ENCODE measurements around the gene PTCD1. TPM values are rescaled to one million over a fixed set of nuclear protein-coding genes. Genes with fewer than 3 reads are reported as not detected.

The PTCD1 gene
- total RNA-seq, 1 donor from 2014 or later, result 5.5 TPM

- no peaks in the 10 kb centered on the region for H3K27me3 Mint-ChIP-seq (ENCODE audit: unreplicated experiment)
- no peak for DNase-seq
- no peak for TF ChIP-seq CTCF (IDR thresholded peaks at IDR 0.05; ENCODE audit: partially characterized antibody, unreplicated experiment)
- no peak overlapping the region for H3K4me3 Mint-ChIP-seq (ENCODE audit: unreplicated experiment)
- H3K9me3 Mint-ChIP-seq (ENCODE audit: unreplicated experiment), result peaks cover 3% of the 10 kb centered on the region
- H3K4me1 Mint-ChIP-seq (ENCODE audit: low read depth, unreplicated experiment), result peaks cover 2% of the 10 kb centered on the region
- no peak overlapping the region for H3K27ac Mint-ChIP-seq (ENCODE audit: unreplicated experiment)
- no peaks in the 10 kb centered on the region for H3K36me3 Mint-ChIP-seq (ENCODE audit: unreplicated experiment)
Measured at GRCh38 chr7:99424932-99425730, 13.5 kb downstream of the PTCD1 start.

GRCh38 chr7:99422625-99423024 lies 16.0 kb downstream of the PTCD1 start:
- peaks cover 1% of the 10 kb centered on the region for H3K9me3 Mint-ChIP-seq (ENCODE audit: unreplicated experiment)
- DNase-seq, result no peak
- TF ChIP-seq CTCF (IDR thresholded peaks at IDR 0.05; ENCODE audit: partially characterized antibody, unreplicated experiment), result no peak
- no peak overlapping the region for H3K4me3 Mint-ChIP-seq (ENCODE audit: unreplicated experiment)
- H3K27ac Mint-ChIP-seq (ENCODE audit: unreplicated experiment), result no peak overlapping the region
- no peaks in the 10 kb centered on the region for H3K36me3 Mint-ChIP-seq (ENCODE audit: unreplicated experiment)
- H3K27me3 Mint-ChIP-seq (ENCODE audit: unreplicated experiment), result no peaks in the 10 kb centered on the region
- H3K4me1 Mint-ChIP-seq (ENCODE audit: low read depth, unreplicated experiment), result peaks cover 2% of the 10 kb centered on the region

- TF ChIP-seq CTCF (IDR thresholded peaks at IDR 0.05; ENCODE audit: partially characterized antibody, unreplicated experiment), result no peak
- H3K4me3 Mint-ChIP-seq (ENCODE audit: unreplicated experiment), result no peak overlapping the region
- peaks cover 2% of the 10 kb centered on the region for H3K27me3 Mint-ChIP-seq (ENCODE audit: unreplicated experiment)
- H3K9me3 Mint-ChIP-seq (ENCODE audit: unreplicated experiment), result peaks cover 1% of the 10 kb centered on the region
- no peak for DNase-seq
- no peak overlapping the region for H3K27ac Mint-ChIP-seq (ENCODE audit: unreplicated experiment)
- peaks cover 2% of the 10 kb centered on the region for H3K4me1 Mint-ChIP-seq (ENCODE audit: low read depth, unreplicated experiment)
- no peaks in the 10 kb centered on the region for H3K36me3 Mint-ChIP-seq (ENCODE audit: unreplicated experiment)
Measured at GRCh38 chr7:99422186-99422585, 16.4 kb downstream of the PTCD1 start.

GRCh38 chr7:99420986-99421385 lies 17.6 kb downstream of the PTCD1 start:
- TF ChIP-seq CTCF (IDR thresholded peaks at IDR 0.05; ENCODE audit: partially characterized antibody, unreplicated experiment), result no peak

GRCh38 chr7:99420213-99420612 lies 18.4 kb downstream of the PTCD1 start:
- peaks cover 2% of the 10 kb centered on the region for H3K27me3 Mint-ChIP-seq (ENCODE audit: unreplicated experiment)

More at GRCh38 chr7:99420986-99421385, 17.6 kb downstream of the PTCD1 start:
- no peak overlapping the region for H3K4me3 Mint-ChIP-seq (ENCODE audit: unreplicated experiment)
- H3K36me3 Mint-ChIP-seq (ENCODE audit: unreplicated experiment), result no peaks in the 10 kb centered on the region
- peaks cover 2% of the 10 kb centered on the region for H3K27me3 Mint-ChIP-seq (ENCODE audit: unreplicated experiment)
- no peak for DNase-seq
- peaks cover 1% of the 10 kb centered on the region for H3K9me3 Mint-ChIP-seq (ENCODE audit: unreplicated experiment)
- peaks cover 2% of the 10 kb centered on the region for H3K4me1 Mint-ChIP-seq (ENCODE audit: low read depth, unreplicated experiment)
- H3K27ac Mint-ChIP-seq (ENCODE audit: unreplicated experiment), result no peak overlapping the region

More at GRCh38 chr7:99420213-99420612, 18.4 kb downstream of the PTCD1 start:
- peaks cover under 1% of the 10 kb centered on the region for H3K36me3 Mint-ChIP-seq (ENCODE audit: unreplicated experiment)
- DNase-seq, result no peak
- TF ChIP-seq CTCF (IDR thresholded peaks at IDR 0.05; ENCODE audit: partially characterized antibody, unreplicated experiment), result no peak
- peaks cover 2% of the 10 kb centered on the region for H3K4me1 Mint-ChIP-seq (ENCODE audit: low read depth, unreplicated experiment)
- H3K9me3 Mint-ChIP-seq (ENCODE audit: unreplicated experiment), result peaks cover 1% of the 10 kb centered on the region
- no peak overlapping the region for H3K4me3 Mint-ChIP-seq (ENCODE audit: unreplicated experiment)
- H3K27ac Mint-ChIP-seq (ENCODE audit: unreplicated experiment), result peak overlapping the region; percentile 33

Measured in glutamatergic neuron (in vitro differentiated cells).